Effector memory CD4-positive, alpha-beta T cell (primary cell): ENCODE measurements around the gene SBK2.
"Not testable (repeated sequence)": the region's sequence is repeated elsewhere in the genome, so short reads cannot be mapped to it uniquely, and the experiment has no call there.

Experiments used
- DNase-seq, 3 donors: peaks; one replicate each; pipeline ENCODE4 v3.0.0-alpha.2; 2020
- H3K27ac ChIP-seq: 2 replicates; pipeline ENCODE4 v1.7.0; 2013; ENCODE audit warnings: mild to moderate bottlenecking, low read length, moderate library complexity; ENCODE audit not compliant: insufficient read depth, poor library complexity, severe bottlenecking
- H3K27me3 ChIP-seq: replicated peaks from 2 replicates; pipeline ENCODE4 v1.7.0; 2013; ENCODE audit warnings: mild to moderate bottlenecking, low read length; ENCODE audit not compliant: insufficient read depth, control insufficient read depth, poor library complexity, severe bottlenecking
- H3K36me3 ChIP-seq: 2 replicates; pipeline ENCODE4 v1.7.0; 2013; ENCODE audit warnings: mild to moderate bottlenecking, low read length, moderate library complexity; ENCODE audit not compliant: control insufficient read depth, insufficient read depth
- H3K4me1 ChIP-seq: 2 replicates; pipeline ENCODE4 v1.7.0; 2013; ENCODE audit warnings: low read length, mild to moderate bottlenecking; ENCODE audit not compliant: control insufficient read depth, insufficient read depth, poor library complexity, severe bottlenecking
- H3K4me3 ChIP-seq: 2 replicates; pipeline ENCODE4 v1.7.0; 2013; ENCODE audit warnings: low read length, low read depth, mild to moderate bottlenecking; ENCODE audit not compliant: insufficient read depth, poor library complexity, severe bottlenecking
- H3K9me3 ChIP-seq: 2 replicates; pipeline ENCODE4 v1.7.0; 2013; ENCODE audit warnings: mild to moderate bottlenecking, low read length, moderate library complexity; ENCODE audit not compliant: control insufficient read depth

SBK2 gene

GRCh38 chr19:55535965-55536350 lies 975 bp downstream of the SBK2 start:
- Histone ChIP-seq H3K27ac (no peak overlapping the region), H3K27me3 (no peaks in the 10 kb centered on the region), H3K36me3 (no peaks in the 10 kb centered on the region), H3K4me1 (no peaks in the 10 kb centered on the region), H3K4me3 (no peak overlapping the region), H3K9me3 (no peaks in the 10 kb centered on the region)
- DNase-seq, result no peak

GRCh38 chr19:55535173-55535964 lies 1.6 kb downstream of the SBK2 start:
- no peaks in the 10 kb centered on the region for H3K36me3 ChIP-seq
- H3K4me3 ChIP-seq, result no peak overlapping the region
- no peaks in the 10 kb centered on the region for H3K27me3 ChIP-seq
- no peak overlapping the region for H3K27ac ChIP-seq
- no peaks in the 10 kb centered on the region for H3K4me1 ChIP-seq
- DNase-seq, result no peak
- H3K9me3 ChIP-seq, result no peaks in the 10 kb centered on the region

GRCh38 chr19:55534280-55534679 lies 2.7 kb downstream of the SBK2 start:
- not testable (repeated sequence) for DNase-seq, H3K27ac ChIP-seq, H3K27me3 ChIP-seq, H3K36me3 ChIP-seq, H3K9me3 ChIP-seq, H3K4me3 ChIP-seq, H3K4me1 ChIP-seq

GRCh38 chr19:55530996-55531395 lies 5.9 kb downstream of the SBK2 start:
- H3K9me3 ChIP-seq, result no peaks in the 10 kb centered on the region
- H3K4me1 ChIP-seq, result no peaks in the 10 kb centered on the region
- no peak for DNase-seq
- H3K4me3 ChIP-seq, result no peak overlapping the region
- H3K36me3 ChIP-seq, result no peaks in the 10 kb centered on the region
- H3K27ac ChIP-seq, result no peak overlapping the region
- H3K27me3 ChIP-seq, result no peaks in the 10 kb centered on the region

- no peaks in the 10 kb centered on the region for H3K4me1 ChIP-seq
- H3K4me3 ChIP-seq, result no peak overlapping the region
- H3K36me3 ChIP-seq, result no peaks in the 10 kb centered on the region
- no peak for DNase-seq
- no peaks in the 10 kb centered on the region for H3K27me3 ChIP-seq
- H3K9me3 ChIP-seq, result no peaks in the 10 kb centered on the region
- no peak overlapping the region for H3K27ac ChIP-seq
These were observed 7.2 kb downstream of the SBK2 start for GRCh38 chr19:55529636-55530234.

GRCh38 chr19:55528030-55528803 lies 8.7 kb downstream of the SBK2 start:
- Histone ChIP-seq H3K4me3 (no peak overlapping the region), H3K9me3 (no peaks in the 10 kb centered on the region), H3K36me3 (no peaks in the 10 kb centered on the region), H3K27ac (no peak overlapping the region), H3K4me1 (no peaks in the 10 kb centered on the region), H3K27me3 (no peaks in the 10 kb centered on the region)
- no peak for DNase-seq

- Histone ChIP-seq H3K4me3 (no peak overlapping the region), H3K36me3 (no peaks in the 10 kb centered on the region), H3K27me3 (no peaks in the 10 kb centered on the region), H3K4me1 (no peaks in the 10 kb centered on the region), H3K27ac (no peak overlapping the region), H3K9me3 (no peaks in the 10 kb centered on the region)
- DNase-seq, result no peak
These were observed 9.5 kb downstream of the SBK2 start for GRCh38 chr19:55527197-55528029.

GRCh38 chr19:55526216-55527196 lies 10.4 kb downstream of the SBK2 start:
- Histone ChIP-seq H3K36me3 (no peaks in the 10 kb centered on the region), H3K4me1 (no peaks in the 10 kb centered on the region), H3K27me3 (no peaks in the 10 kb centered on the region), H3K4me3 (no peak overlapping the region), H3K27ac (no peak overlapping the region), H3K9me3 (no peaks in the 10 kb centered on the region)
- no peak for DNase-seq
